Heart left ventricle (tissue), 16 donors: ENCODE data around the gene NUBPL. TPM values are rescaled to one million over a fixed set of nuclear protein-coding genes. Genes with fewer than 3 reads are reported as not detected.
A peak's percentile ranks its signal among the peaks of the same experiment; 100 is the strongest.
"Not testable (repeated sequence)": the region's sequence is repeated elsewhere in the genome, so short reads cannot be mapped to it uniquely, and the experiment has no call there.

Experiments used
- ATAC-seq, 4 donors: fragments of 200-7000 bp; cut with Tn5 transposase; one replicate each; pipeline ENCODE4 v1.9.1; 2020 to 2022; ENCODE audit warnings: moderate library complexity in 4 of 4, mild to moderate bottlenecking in 3 of 4, moderate number of reproducible peaks in 1 of 4
- DNase-seq, 5 donors: peaks; one replicate each; pipeline ENCODE4 v3.0.0-alpha.2; 2020
- H3K27ac ChIP-seq, 12 donors: fragments of 200-600 bp; sonication (generic) in 4 of 12; one replicate each; pipeline versions ENCODE4 v1.5.0 to v1.8.0; 2016 to 2022; ENCODE audit warnings: mild to moderate bottlenecking in 2 of 12
- H3K27me3 ChIP-seq, 9 donors: fragments of 200-600 bp; sonication (generic) in 2 of 9; one replicate each; pipeline versions ENCODE4 v1.5.1 to v1.8.0; 2016 to 2022; ENCODE audit warnings: mild to moderate bottlenecking in 3 of 9
- H3K36me3 ChIP-seq, 9 donors: fragments of 200-600 bp; sonication (generic) in 2 of 9; one replicate each; pipeline versions ENCODE4 v1.5.0 to v1.8.0; 2018 to 2022; ENCODE audit warnings: mild to moderate bottlenecking in 2 of 9
- H3K4me1 ChIP-seq, 12 donors: fragments of 200-600 bp; sonication (generic) in 4 of 12; one replicate each; pipeline versions ENCODE4 v1.5.0 to v1.8.0; 2016 to 2022; ENCODE audit warnings: mild to moderate bottlenecking in 3 of 12
- H3K4me3 ChIP-seq, 12 donors: fragments of 200-600 bp; sonication (generic) in 4 of 12; one replicate each; pipeline versions ENCODE4 v1.5.0 to v1.8.0; 2017 to 2022; ENCODE audit warnings: mild to moderate bottlenecking in 9 of 12, moderate library complexity in 4 of 12
- H3K9me3 ChIP-seq, 12 donors: fragments of 200-600 bp; sonication (generic) in 4 of 12; one replicate each; pipeline versions ENCODE4 v1.5.0 to v1.8.0; 2016 to 2022; ENCODE audit warnings: mild to moderate bottlenecking in 1 of 12
- POLR2A ChIP-seq, 2 donors: fragments of 450-650 bp; IDR thresholded peaks; one replicate each; pipeline ENCODE4 v1.6.1; 2017; ENCODE audit warnings: antibody characterized with exemption in 2 of 2, mild to moderate bottlenecking in 2 of 2, moderate library complexity in 2 of 2
- WGBS, 4 donors: extraction: QIAGEN DNeasy Blood & Tissue Kit in 2 of 4; methylation state at CpG; one replicate each; pipeline versions ENCODE4 v1.1.5 to v1.1.7; 2013 to 2018; 5-methylcytosine and 5-hydroxymethylcytosine counted together
- intact Hi-C, 10 donors: fragments of 100-400 bp; cut with DNase I; formaldehyde crosslinking; loops; one replicate each; pipeline versions ENCODE4 v1.11.1 to v1.14.2; 2022
- polyA plus RNA-seq, 2 donors: library from polyadenylated mRNA; stranded (reverse); fragments of 200-250 nt; gene quantifications; one replicate each; pipeline ENCODE4 v1.2.3, GENCODE V29; 2013
- total RNA-seq, 9 donors: library from RNA; depleted of rRNA in 2 of 9; stranded (reverse); fragments of >200 nt in 2 of 9; fragmentation: NEBNext Ultra II Directional in 3 of 9; extraction: Animal tissue kit (Norgen Biotek cat#: 25700) in 3 of 9; gene quantifications; one replicate each; pipeline versions ENCODE4 v1.1.0 to v1.2.4, GENCODE V29; 2016 to 2023
- TF ChIP-seq, protein P1 (sequence below), 12 donors: fragments of 200-600 bp; sonication (generic) in 4 of 12; IDR thresholded peaks; one replicate each; pipeline versions ENCODE4 v1.5.0 to v1.8.0; 2018 to 2022; ENCODE audit warnings: antibody characterized with exemption in 12 of 12, mild to moderate bottlenecking in 5 of 12
- donor health status: ischemic (EF 13 %, LVEDD 7.1; RV severe dilation, severe dysfunction).
- donor health status: healthy with polysubstance abuse.
- donor health status: DM: no; HTN: yes; CAD: no.
- donor health status: DM: no; HTN: no; CAD: no.
- donor health status: ischemic (EF 25% LVEDD 6.9; RV normal size, moderate dysfunction).
- donor health status: ischemic (EF 25% LVEDD 5.7; RV mildly dilated, moderate dysfunction).
- donor health status: healthy.
- donor health status: DM: yes; HTN: yes; CAD: no.
- donor health status: ischemic (EF 35%, LVEDD 5.7; RV mildly dilated, moderate dysfunction).
- donor health status: nonischemic (EF 11% LVEDD 7.7; RV severe dilation, severe dysfunction).
- donor health status: DM: yes; HTN: yes; CAD: no.
- donor health status: PGD.
- donor health status: ischemic (EF 29% LVEDD 5.4; RV normal size, mild dysfunction).
- donor health status: nonischemic (EF 23%, LVEDD 6.1; RV moderate dilation, normal function).

Gene NUBPL
- total and polyA plus RNA-seq, 11 donors, result 6.2 to 28.7 (median 18.9) TPM

DNA sequence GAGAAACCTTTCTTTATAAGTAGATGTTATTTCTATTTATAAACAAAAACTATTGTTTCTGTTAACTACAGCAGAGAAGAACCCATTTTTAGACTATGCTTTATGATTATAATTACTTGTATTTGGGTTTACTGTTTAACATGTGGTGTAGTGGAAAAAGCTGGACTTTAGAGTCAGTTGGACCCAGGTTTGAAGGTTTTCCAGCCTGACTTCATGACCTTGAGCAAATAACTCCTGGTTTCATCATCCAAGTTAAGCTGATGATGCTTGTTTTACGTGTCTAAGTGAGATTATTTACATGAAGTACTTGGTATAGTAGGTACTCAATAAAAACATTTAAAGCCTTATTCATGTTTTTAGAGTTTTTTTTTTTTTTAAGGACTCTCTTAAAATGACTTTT lies 294.1 kb downstream of the NUBPL start:
- ATAC-seq (no peak), DNase-seq (no peak)
- Histone ChIP-seq H3K9me3 (no peaks in the 10 kb centered on the region), H3K27me3 (no peaks in the 10 kb centered on the region), H3K4me3 (no peak overlapping the region), H3K4me1 (no peaks in the 10 kb centered on the region), H3K36me3 (no peaks in the 10 kb centered on the region), H3K27ac (no peak overlapping the region)
- TF ChIP-seq, protein P1, sequence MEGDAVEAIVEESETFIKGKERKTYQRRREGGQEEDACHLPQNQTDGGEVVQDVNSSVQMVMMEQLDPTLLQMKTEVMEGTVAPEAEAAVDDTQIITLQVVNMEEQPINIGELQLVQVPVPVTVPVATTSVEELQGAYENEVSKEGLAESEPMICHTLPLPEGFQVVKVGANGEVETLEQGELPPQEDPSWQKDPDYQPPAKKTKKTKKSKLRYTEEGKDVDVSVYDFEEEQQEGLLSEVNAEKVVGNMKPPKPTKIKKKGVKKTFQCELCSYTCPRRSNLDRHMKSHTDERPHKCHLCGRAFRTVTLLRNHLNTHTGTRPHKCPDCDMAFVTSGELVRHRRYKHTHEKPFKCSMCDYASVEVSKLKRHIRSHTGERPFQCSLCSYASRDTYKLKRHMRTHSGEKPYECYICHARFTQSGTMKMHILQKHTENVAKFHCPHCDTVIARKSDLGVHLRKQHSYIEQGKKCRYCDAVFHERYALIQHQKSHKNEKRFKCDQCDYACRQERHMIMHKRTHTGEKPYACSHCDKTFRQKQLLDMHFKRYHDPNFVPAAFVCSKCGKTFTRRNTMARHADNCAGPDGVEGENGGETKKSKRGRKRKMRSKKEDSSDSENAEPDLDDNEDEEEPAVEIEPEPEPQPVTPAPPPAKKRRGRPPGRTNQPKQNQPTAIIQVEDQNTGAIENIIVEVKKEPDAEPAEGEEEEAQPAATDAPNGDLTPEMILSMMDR (IDR thresholded peaks at IDR 0.05), result no peak
- TF ChIP-seq POLR2A (IDR thresholded peaks at IDR 0.05), result no peak
- 93 to 99% (median 95%) methylated on average over 1 of the region's 1 CpG for WGBS, 4 donors
- intact Hi-C loops, result no loop called here

DNA sequence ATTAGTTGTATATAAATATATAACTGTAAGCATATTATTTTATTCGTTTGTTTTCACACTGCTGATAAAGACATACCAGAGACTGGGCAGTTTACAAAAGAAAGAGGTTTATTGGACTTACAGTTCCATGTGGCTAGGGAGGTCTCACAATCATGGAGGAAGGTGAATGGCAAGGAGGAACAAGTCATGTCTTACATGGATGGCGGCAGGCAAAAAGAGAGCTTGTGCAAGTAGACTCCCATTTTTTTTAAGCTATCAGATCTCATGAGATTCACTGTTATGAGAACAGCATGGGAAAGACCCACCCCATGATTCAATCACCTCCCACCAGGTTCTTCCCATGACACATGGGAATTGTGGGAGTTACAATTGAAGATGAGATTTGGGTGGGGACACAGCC lies 294.8 kb downstream of the NUBPL start:
- DNase-seq, H3K27ac ChIP-seq, H3K4me1 ChIP-seq, H3K9me3 ChIP-seq, intact Hi-C loops, H3K4me3 ChIP-seq, H3K36me3 ChIP-seq, H3K27me3 ChIP-seq, ATAC-seq: not testable (repeated sequence)
- 93 to 98% (median 95%) methylated on average over 2 of the region's 2 CpGs for WGBS, 4 donors

- Histone ChIP-seq H3K4me1 (no peaks in the 10 kb centered on the region), H3K36me3 (no peaks in the 10 kb centered on the region), H3K4me3 (no peak overlapping the region), H3K27me3 (no peaks in the 10 kb centered on the region), H3K27ac (no peak overlapping the region), H3K9me3 (no peaks in the 10 kb centered on the region)
- intact Hi-C loops, result no loop called here
- ATAC-seq, result no peak
- DNase-seq, result no peak
- 0 to 97% (median 88%) methylated on average over 1 of the region's 1 CpG for WGBS, 4 donors
- no peak for TF ChIP-seq POLR2A (IDR thresholded peaks at IDR 0.05)
- TF ChIP-seq, protein P1 (IDR thresholded peaks at IDR 0.05), result no peak
Measured at GRCh38 chr14:31858868-31859267, 297.7 kb downstream of the NUBPL start.

DNA sequence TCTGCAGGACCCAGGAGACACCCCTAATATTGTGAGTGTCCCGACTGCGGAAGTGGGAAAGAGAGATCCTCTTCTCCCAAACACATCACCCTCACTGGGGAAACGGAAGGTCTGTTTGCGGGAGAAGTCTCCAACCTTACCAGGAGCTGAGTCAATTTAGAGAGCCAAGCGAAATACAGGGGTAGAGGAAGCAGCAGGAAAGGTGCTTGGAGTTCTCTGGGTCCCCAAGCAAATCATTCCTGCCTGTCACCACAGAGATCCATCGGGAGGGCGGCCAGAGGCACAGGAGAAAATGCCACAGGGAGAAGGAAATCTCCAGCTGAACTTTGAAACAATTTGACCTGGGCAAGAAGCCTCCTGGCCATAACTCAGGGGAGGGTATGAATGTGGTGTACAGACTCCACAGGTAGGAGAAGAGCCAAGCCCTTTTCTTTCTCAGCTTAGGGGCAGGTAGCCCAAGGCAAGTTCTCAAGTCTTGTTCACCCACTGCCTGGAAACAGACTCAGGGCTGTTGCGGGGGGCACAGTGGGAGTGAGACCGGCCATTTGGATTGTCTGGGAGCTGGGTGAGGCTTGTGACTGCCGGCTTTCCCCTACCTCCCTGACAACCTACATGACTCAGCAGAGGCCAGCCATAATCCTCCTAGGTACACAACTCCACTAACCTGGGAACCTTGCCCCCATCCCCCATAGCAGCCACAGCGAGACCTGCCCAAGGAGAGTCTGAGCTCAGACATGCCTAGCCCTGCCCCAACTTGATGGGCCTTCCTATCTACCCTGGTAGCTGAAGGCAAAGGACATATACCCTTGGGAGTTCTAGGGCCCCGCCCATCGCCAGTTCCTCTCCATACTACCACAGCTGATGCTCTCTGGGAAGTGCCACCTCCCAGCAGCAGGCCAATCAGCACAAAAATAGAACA lies 304.0 kb downstream of the NUBPL start:
- WGBS, 4 donors, result 94 to 97% (median 96%) methylated on average over 13 of the region's 13 CpGs
- Histone ChIP-seq H3K4me3 (no peak overlapping the region), H3K27me3 (no peaks in the 10 kb centered on the region), H3K27ac (no peak overlapping the region), H3K4me1 (peaks cover 0 to 7% (median 0%) of the 10 kb centered on the region in 12 donors), H3K9me3 (peaks cover 0 to 23% (median 0%) of the 10 kb centered on the region in 12 donors), H3K36me3 (no peaks in the 10 kb centered on the region)
- DNase-seq (no peak), ATAC-seq (no peak)
- TF ChIP-seq POLR2A (IDR thresholded peaks at IDR 0.05), result no peak
- intact Hi-C loops, result no loop called here

- H3K36me3 ChIP-seq, result no peaks in the 10 kb centered on the region
- H3K4me3 ChIP-seq, result no peak overlapping the region
- ATAC-seq (no peak), DNase-seq (no peak)
- H3K27ac ChIP-seq, result peak overlapping the region in 1 of 12 donors; percentile 60
- intact Hi-C loops, result no loop called here
- no peak for TF ChIP-seq POLR2A (IDR thresholded peaks at IDR 0.05)
- TF ChIP-seq, protein P1 (IDR thresholded peaks at IDR 0.05), result no peak
- H3K9me3 ChIP-seq, result peaks cover 0 to 29% (median 0%) of the 10 kb centered on the region in 12 donors
- no peaks in the 10 kb centered on the region for H3K27me3 ChIP-seq
- H3K4me1 ChIP-seq, result peaks cover 0 to 7% (median 0%) of the 10 kb centered on the region in 12 donors
Measured at GRCh38 chr14:31867570-31867969, 306.4 kb downstream of the NUBPL start.

DNA sequence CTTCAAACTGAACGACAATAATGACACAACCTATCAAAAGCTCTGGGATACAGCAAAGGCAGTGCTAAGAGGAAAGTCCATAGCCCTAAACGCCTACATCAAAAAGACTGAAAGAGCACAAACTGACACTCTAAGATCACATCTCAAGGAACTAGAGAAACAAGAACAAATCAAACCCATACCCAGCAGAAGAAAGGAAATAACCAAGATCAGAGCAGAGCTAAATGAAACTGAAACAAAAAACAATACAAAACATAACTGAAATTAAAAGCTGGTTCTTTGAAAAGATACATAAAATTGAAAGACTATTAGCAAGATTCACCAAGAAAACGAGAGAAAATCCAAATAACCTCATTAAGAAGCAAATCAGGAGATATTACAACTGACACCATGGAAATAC lies 306.9 kb downstream of the NUBPL start:
- 85 to 93% (median 90%) methylated on average over 3 of the region's 3 CpGs for WGBS, 4 donors
- Histone ChIP-seq H3K27ac (peak overlapping the region in 1 of 12 donors; percentile 60), H3K9me3 (peaks cover 0 to 29% (median 0%) of the 10 kb centered on the region in 12 donors)
- H3K27me3 ChIP-seq, intact Hi-C loops, ATAC-seq, H3K36me3 ChIP-seq, H3K4me1 ChIP-seq, DNase-seq, H3K4me3 ChIP-seq: not testable (repeated sequence)
